GM18873 (cell line): ENCODE measurements around the gene SYDE1.

ENCODE experiments used
- ATAC-seq: cut with Tn5 transposase; IDR thresholded peaks from one replicate; pipeline ENCODE4 v1.9.1; 2021; ENCODE audit warnings: mild to moderate bottlenecking, moderate library complexity, moderate number of reproducible peaks; ENCODE audit not compliant: unreplicated experiment, low FRiP score

Gene SYDE1

GRCh38 chr19:15159251-15159650, 52.0 kb downstream of the SYDE1 start:
- no peak for ATAC-seq

GRCh38 chr19:15161028-15161984, 54.1 kb downstream of the SYDE1 start:
- no peak for ATAC-seq
